Fibroblast of mammary gland (primary cell): ENCODE measurements around the gene UVRAG.

ENCODE experiments used
- DNase-seq: peaks from one replicate; pipeline ENCODE4 v3.0.0-alpha.2; 2010; ENCODE audit warnings: low read depth
- H3K4me3 ChIP-seq: 2 replicates; pipeline ENCODE4 v1.5.1; 2011; ENCODE audit warnings: low read depth, mild to moderate bottlenecking, low read length, moderate library complexity; ENCODE audit not compliant: control insufficient read depth
- CTCF ChIP-seq: conservative IDR thresholded peaks from 2 replicates; pipeline ENCODE4 v1.5.1; 2011; ENCODE audit warnings: low read depth, low read length, inconsistent platforms; ENCODE audit not compliant: control insufficient read depth, insufficient read depth

UVRAG gene

GRCh38 chr11:75784085-75784478 is 30.9 kb upstream of the UVRAG start:
- DNase-seq: no peak
- no peak overlapping the region for H3K4me3 ChIP-seq
- no peak for TF ChIP-seq CTCF

- no peak for DNase-seq
- no peak for TF ChIP-seq CTCF
- no peak overlapping the region for H3K4me3 ChIP-seq
Measured at GRCh38 chr11:75784506-75784905, 30.5 kb upstream of the UVRAG start.

- H3K4me3 ChIP-seq: no peak overlapping the region
- no peak for TF ChIP-seq CTCF
- DNase-seq: no peak
Measured at GRCh38 chr11:75785187-75785586, 29.8 kb upstream of the UVRAG start.

- H3K4me3 ChIP-seq: no peak overlapping the region
- no peak for DNase-seq
- no peak for TF ChIP-seq CTCF
Measured at GRCh38 chr11:75786101-75786736, 28.8 kb upstream of the UVRAG start.

- no peak overlapping the region for H3K4me3 ChIP-seq
- TF ChIP-seq CTCF: no peak
- no peak for DNase-seq
Measured at GRCh38 chr11:75789521-75789920, 25.5 kb upstream of the UVRAG start.

GRCh38 chr11:75790986-75791385 is 24.0 kb upstream of the UVRAG start:
- no peak for DNase-seq
- TF ChIP-seq CTCF: no peak

More at GRCh38 chr11:75790986-75791385, 24.0 kb upstream of the UVRAG start:
- H3K4me3 ChIP-seq: no peak overlapping the region
